HepG2 (cell line): ENCODE data around the gene PPA2.

Experiments used
- ATF2 ChIP-seq: sonication (generic); formaldehyde crosslinking; IDR thresholded peaks from 2 replicates; pipeline ENCODE4 v1.4.0; 2020; ENCODE audit warnings: missing genetic modification reagents
- ATRX ChIP-seq: sonication (generic); formaldehyde crosslinking; IDR thresholded peaks from 2 replicates; pipeline ENCODE4 v1.4.0; 2020; ENCODE audit warnings: missing genetic modification reagents, borderline replicate concordance
- CTCF ChIP-seq: sonication (generic); formaldehyde crosslinking; IDR thresholded peaks from 2 replicates; pipeline ENCODE4 v1.5.0; 2020; ENCODE audit warnings: mild to moderate bottlenecking, missing genetic modification reagents, moderate library complexity
- GTF2F1 ChIP-seq: fragments of 150-350 bp; IDR thresholded peaks from 2 replicates; pipeline ENCODE4 v1.6.1; 2014; ENCODE audit warnings: low read length
- KLF16 ChIP-seq, 2 experiments: sonication (generic) in 1 of 2; formaldehyde crosslinking in 1 of 2; IDR thresholded peaks; 2 replicates each; pipeline versions ENCODE4 v1.6.1 to v1.8.0; 2016 to 2023; ENCODE audit warnings: missing genetic modification reagents in 2 of 2, missing compliant biosample characterization in 1 of 2
- MEIS1 ChIP-seq: sonication (generic); formaldehyde crosslinking; IDR thresholded peaks from 2 replicates; pipeline ENCODE4 v1.9.0; 2021; ENCODE audit warnings: mild to moderate bottlenecking, missing genetic modification reagents, moderate library complexity, borderline replicate concordance
- RAD21 ChIP-seq: fragments of 450-650 bp; formaldehyde crosslinking; IDR thresholded peaks from 2 replicates; pipeline ENCODE4 v1.5.0; 2020; ENCODE audit warnings: mild to moderate bottlenecking
- ZNF121 ChIP-seq: sonication (generic); formaldehyde crosslinking; IDR thresholded peaks from 2 replicates; pipeline ENCODE4 v1.5.0; 2020; ENCODE audit warnings: mild to moderate bottlenecking, missing genetic modification reagents

DNA sequence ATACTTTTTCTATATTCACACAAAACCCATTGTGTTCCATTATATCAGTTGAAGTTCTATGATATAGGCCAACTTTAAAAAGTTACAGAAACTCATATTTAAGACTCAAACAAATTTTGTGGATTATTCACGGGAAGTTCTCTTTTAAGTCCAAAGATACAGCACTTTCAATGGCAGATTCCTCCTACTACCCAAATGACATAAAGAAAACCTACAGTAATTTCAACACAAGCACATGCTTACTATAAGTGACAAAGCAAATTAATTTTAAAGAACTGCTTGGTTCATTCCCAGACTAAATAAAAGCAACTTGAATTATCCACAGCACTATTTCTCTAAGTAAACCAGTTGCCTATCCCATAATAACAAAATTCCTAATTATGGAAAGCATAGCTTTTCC lies 4.1 kb downstream of the PPA2 start:
- TF ChIP-seq MEIS1 (CRISPR knock-in tag) (no peak), ATRX (CRISPR knock-in tag) (no peak), GTF2F1 (no peak), KLF16 (CRISPR knock-in tag; IDR thresholded peaks at IDR 0.05) (no peak), ZNF121 (no peak), ATF2 (CRISPR knock-in tag) (no peak), CTCF (CRISPR knock-in tag) (no peak), RAD21 (CRISPR knock-in tag) (no peak)
